ENCODE results near the gene SALL1.

Gene SALL1

DNA sequence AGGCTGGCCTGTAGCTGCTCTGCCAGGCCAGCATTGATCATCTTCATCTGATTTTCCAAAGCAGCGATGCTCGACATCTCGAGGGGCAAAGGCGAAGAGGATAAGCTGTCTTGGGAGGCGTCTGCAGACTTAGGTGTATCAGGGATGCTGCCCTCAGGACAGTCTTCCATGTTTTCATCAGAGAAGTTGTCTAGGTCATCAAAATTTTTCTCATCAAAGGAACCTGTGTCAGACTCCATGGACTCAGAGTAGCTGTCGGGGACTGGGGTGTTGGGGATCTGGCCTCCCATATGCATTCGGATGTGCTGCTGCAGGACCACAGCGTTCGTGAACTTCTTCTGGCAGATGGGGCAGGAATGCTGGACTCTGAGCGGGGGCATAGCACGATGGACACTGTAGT lies 11.5 kb downstream of the SALL1 start:
- no peak for DNase-seq

DNA sequence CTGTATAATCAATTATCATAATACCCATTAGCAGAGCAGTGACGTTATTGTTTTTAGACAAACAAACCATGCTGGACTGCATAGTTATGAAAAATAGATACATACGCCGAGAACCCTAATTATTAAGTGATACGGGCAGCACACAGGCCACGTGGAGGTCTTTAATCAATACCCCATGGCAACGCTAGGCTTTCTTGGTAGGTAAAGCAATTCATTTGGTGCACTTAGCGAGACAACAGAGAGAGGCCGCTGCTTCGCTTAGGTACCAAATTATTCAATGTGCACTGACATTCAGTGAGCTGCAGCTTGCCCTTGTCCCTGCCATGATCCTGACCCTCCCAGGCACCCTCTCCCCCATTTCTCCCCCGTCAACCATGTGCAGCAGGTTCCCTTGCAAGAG lies 12.9 kb downstream of the SALL1 start:
- no peak for DNase-seq

DNA sequence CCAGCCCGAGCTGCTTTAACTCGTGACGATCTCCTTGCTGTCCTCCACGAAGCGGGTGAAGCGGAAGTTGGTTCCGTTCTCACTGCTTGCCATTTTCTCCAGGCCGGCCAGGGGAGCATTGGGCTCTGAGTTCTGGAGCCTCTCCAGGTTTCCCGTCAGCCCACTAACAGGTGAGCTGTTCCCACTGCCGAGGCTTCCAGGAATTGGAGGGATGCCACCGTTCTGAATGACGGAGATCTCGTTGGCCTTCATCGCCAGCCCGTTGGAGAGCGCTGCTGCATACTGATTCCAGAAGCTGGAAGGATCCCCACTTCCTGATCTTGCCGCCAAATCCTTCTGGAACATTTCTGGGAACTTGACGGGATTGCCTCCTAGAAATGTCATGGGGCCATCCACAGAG lies 14.0 kb downstream of the SALL1 start:
- no peak for DNase-seq

DNA sequence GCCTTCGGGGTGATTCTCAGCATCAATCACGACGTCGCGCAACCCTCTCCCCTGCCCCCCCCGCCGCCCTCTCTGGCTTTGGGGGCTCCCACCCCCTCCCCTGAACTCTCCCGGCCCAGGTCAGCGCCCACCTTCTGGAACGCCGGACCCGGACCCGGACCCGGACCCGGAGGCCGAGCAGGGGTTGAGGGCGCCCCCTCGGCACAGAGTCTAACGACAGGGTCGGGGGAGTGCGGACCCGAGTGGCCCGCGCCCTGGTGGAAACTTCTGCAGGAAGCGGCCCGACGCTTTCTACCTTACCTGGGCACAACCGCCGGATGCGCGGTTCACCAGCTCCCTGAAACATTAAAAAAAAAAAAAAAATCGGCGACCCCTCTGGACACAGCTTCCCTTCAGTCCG lies 16.2 kb downstream of the SALL1 start:
- no peak for DNase-seq

DNA sequence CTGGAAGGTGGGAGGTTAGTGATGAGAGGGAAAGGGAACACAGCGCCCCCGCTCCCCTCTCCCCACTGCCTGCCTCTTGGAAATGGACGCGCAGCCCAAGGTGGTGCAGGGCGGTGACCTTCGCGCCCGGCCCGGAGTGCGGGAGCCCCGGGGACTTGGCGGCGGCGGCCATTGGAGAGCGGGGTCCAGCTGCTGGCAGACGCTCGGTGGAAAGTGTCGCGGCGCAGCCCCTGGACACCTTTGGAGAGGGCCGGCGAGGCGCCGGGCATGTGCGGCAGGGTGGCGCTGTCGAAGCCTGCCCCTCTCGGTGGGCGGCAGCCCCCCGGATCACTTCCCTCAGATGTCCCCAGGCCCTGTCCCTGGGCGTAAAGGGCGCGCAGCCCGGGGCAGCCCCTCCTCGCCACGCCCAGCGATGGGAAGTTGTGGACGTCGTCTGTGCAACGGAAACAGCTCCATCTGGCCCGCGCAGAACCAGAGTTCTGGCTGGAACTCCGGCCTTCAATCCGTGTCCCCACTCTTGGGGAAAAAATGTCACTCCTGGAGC lies 16.7 kb downstream of the SALL1 start:
- DNase-seq = no peak

DNA sequence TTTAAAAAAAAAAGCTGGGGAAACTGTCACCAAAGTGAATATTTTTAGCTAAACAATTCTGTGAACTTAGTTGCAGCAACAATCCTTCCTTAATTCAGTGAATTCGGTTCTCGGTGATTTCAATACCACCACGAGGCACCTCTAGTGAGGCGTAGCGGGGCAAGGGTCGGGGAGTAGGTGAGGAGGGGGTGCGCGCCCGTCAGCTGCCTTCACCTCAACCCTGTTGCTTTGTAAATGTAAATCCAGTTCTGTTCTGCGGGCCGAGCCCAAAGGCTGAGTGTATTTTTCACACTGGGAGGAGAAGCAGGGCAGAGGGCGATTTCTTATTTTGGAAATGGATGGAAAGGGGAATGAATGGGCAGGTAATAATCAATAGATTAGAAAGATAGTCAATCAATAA lies 17.4 kb downstream of the SALL1 start:
- no peak for DNase-seq

DNA sequence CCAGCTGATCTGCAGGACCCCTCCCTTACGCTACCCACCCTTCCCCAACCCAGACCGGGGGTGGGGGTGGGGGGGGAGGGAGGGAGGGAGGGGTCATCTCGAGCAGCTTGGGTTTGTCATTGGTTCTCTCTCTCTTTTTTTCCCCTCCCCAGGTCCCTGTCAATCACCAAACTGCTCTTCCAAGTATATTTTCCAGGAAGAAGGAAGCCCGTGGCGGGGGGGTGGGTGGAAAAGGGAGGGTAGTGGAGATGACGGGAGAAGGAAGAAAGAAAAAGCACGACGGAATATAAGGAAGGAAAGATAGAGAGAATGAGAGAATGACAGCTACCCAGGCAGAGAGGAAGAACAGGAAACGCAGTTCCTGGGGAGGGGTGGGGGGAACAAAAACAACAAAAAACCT lies 17.9 kb downstream of the SALL1 start:
- no peak for DNase-seq

DNA sequence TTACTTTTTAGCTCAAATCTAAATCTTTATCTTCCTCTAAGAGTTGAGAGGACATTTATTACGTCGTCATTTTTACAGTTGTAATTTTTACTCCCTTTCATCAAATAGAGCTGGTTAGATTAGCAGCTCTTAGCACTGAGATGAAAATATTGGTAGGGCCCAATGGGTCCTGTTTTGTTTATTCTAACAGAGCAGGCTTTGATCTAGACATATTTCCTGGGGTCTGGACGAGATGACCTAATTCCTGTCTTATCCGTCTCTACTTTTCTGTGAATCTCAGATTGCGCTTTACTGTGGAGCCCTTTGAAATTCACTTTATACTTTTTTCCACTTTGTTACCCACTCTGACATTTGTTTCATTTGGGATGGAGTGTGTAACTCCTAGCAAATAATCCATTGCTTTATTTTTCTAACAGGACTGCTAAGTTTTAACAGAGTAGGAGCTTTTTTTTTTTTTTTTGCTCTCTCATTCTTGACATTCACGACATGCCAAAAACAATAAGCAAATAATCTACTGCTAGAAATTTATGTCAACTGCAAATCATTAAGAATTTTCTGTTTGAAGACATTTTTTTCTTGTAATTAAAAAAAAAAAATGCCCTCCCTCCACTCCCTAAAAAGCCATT lies 18.5 kb downstream of the SALL1 start:
- DNase-seq = no peak

DNA sequence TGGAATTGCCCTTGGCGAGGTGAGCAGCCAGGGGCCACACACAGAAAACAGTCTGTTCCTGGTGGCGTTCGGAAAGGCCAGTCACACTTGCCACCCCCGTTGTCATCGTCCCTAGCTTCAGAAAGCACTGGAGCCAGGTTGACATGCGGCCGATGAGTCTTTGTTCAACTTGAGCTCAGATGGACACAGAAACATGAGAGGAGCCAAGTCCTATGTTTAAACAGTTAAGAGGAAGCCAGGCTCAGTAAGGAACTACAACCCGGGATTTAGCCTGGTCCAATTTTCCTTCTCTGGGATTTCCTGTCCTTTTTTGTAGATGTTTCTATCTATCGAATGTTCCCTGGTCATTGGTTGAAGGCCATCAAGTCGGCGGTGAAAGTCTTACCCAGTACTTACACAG lies 19.5 kb downstream of the SALL1 start:
- DNase-seq = no peak

DNA sequence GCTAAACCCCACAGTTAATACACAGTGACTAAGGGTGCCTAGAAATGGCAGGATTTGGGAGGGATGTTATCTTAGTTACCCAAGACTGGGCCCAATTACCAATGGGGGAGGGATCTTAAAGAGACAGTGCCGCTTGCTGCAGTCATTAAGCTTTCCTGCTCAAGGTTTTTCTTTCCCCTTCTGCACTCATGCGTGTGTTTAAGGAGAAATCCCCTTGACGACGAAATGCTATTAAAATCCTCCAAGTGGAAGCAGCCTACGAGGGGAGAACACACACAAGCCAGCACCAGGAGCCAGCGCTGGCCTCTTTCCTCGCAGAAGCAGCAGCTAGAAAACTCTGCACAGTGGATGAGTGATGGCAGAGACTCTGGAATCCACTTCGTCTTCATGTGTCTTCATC lies 22.0 kb downstream of the SALL1 start:
- DNase-seq = no peak

DNA sequence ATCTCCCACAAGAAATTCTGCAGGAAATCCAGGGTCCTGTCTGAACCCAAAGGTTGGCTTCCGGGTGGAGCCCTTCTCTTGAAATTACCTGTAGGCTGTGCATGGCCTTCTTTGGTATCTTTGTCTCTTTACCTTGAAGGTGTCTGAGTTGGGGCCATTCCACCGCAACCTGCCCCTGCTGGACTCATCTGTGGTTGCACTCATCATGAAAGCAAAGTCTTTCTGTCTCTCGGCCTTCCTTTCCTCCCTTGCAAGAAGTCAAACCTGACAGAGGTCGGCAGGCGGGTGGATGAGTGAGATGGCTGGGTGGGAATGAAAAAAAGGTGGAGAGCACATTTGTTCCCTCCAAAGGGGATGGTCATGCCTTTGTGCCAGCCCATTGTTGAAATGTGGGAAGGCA lies 25.1 kb downstream of the SALL1 start:
- DNase-seq = no peak

DNA sequence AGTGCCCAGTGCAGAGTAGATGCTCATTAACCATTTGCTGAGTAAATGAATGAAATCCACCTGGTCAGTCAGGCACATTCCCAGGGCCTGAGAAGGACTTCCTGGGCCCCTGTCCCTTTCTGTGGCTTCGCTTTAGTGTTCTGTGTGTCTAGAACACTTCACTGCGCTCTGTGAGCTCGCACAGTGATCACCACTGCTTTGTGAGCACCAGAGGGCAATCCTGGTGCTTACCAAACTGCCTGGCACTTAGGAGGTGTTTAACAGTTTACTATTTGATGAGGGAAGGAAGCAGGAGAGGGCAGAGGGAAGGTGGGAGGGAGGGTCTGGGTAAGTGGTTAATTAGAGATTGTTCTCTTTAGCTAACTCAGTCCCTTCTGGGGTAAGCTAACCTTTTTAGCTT lies 26.2 kb downstream of the SALL1 start:
- DNase-seq = no peak

DNA sequence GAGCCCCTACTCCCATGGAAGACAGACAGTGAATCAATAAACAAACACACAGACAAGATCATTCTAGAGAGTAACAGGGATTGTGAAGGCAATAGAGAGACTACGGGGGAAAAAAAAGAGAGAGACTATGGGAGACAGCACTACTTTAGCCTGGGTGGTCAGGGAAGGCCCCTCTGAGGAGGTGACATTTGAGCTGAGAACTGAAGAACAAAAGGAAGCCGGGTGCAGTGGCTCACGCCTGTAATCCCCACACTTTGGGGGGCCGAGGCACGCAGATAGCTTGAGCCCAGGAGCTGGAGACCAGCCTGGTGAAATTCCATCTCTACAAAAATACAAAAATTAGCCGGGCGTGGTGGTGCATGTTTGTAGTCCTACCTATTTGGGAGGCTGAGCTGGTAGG lies 29.2 kb downstream of the SALL1 start:
- no peak for DNase-seq

DNA sequence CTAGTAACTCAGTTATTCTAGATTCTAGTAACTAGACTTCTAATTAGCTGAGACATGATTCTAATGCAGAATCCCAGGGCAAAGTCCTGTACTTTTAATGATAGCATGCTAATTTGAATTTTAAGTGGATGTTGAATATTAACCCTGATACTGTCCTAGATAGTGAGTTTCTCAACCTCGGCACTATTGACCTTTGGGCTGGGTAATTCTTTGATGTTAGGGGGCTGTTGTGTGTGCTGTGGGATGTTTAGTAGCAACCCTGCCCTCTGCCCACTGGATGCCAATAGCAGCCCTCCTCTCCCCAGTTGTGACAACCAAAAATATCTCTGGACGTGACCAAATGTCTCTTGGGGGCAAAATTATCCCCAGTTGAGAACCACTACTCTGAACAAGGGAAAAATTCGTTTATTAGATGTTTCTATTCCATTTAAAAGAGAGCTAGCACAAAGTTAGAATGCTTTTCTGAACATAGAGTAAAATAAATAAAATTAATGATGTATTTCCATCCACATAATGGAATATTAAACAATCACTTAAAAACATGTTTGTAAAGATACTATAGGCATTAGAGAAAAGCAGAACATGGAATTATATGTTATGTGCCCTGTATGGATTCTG lies 30.2 kb downstream of the SALL1 start:
- no peak for DNase-seq

DNA sequence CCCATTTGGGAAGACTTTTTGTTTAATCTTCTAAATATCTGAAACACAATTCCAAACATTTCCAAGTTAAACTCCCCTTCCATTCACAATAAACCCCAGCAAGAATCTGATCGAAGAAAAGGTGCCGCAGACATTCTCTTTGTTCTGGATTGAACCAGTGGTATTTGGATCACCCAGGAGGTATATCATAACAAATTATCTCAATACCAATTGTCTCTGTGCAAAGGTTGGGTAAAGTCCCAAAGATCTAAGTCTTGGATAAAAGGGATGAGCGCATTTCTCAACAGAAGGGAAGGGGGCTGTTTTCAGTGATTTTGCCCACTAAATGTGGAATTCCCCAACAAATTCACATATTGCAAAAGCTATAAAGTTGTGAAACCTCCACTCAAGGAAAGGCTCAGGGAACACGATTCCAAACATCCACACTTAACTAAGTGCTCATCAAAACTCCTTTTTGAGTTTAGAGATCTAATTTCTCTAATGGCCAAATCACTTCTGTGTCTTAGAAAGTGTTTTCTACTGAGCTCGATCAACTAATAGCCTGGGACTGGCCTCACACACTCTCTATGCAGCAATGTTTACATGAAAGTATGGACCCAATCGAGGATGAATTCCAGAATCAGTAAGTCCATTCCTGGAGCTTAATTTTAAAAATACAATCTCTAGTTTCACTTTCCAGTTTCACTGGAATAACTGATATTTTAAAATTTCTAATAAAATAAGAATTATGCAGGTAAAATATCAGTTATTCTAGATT lies 30.9 kb downstream of the SALL1 start:
- DNase-seq = no peak

DNA sequence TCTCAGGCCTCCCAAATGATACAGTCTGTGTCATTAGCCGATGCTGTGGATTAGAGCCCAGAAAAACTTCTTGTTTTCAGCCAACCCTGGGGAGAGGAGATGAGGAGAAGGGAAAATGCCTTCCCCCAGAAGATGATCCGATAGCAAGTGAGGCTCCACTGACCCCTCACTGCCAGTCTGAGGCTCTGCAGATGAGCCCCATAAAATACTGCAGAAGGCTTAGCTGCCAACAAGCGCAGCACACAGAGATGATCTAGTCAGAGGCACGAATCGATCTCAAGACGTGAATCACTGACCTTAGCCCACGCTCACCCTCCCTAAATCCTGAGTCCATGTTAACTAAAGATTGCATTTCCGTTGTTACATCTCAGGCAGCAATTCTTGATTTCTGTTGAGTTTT lies 31.5 kb downstream of the SALL1 start:
- DNase-seq = no peak

DNA sequence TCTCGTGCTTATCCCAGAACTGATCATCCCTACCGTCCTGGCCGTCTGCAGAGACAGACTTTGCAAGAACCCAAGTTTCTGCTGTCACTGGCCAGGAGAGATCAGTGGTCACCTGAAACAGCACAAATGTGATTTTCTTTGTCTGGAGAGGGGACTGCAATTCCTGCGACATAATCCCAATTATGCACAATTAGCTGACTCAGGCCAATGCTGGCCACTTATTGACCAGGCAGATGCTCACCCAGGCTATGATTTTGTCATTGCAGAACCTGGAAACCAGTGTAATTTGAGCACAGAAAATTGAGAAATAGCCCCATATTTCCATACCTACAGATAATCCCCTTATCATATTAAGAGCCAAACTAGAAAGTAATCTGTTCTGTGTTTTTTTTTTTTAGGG lies 34.7 kb downstream of the SALL1 start:
- no peak for DNase-seq

DNA sequence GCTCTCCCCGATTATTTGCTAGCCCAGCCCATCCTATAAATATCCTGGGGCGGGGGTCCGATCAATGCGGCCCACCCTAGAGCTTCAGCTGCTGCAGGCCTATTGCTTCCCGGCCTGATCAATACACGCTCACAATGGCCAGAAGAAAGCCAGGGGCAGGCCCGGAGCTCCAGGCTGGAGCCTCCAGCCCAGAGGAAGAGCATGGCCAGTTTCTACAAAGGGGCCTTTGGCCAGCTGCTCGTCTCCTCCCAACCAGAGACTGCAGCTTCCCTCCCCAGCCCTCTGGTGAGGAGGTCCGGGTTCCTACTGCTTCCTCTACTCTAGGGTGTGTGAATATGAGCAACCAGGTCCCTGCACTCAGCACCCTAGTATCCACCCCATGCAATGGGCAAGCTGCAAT lies 36.7 kb downstream of the SALL1 start:
- no peak for DNase-seq

DNA sequence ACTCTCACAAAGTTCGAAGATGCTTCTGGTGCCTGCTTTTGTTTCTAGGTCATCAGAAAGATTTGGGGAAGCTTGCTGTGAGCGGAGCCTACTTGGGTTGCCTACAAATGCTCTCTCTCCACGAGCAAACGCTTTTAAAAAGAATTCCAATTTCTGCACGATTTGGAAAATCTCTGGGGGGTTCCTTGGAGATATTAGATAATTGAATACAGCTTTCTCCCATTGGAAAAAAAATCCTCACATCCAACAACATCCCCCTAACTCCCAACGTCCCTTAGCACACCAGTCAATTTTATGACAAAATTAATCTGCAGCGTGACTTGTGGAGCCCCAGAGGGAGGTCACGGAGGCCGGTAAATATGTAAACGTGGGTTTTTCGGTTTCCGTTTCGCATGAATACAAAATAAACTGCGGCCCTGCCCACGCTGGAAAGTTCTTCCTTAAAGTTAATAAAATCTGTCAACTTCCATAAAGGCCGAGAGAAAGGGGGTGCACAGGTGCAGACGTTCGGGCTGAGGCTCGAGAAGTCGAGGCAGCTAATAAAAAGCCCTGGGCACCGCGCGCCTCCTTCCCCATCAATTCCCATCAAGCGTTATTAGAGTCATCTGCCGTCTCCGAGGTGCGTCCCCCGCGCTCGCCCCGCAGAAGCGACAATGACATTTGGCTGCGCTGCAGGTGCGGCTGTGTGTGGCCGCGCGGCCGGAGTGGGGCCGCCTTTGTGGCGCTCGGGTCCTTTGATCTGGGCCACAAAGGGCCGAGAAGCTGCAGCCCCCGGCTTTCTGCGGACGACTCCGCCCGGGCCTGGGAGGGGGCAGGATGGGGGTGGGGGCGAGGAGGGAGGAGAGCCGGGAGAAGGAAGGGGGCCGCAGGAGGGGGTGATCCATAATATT lies 37.6 kb downstream of the SALL1 start:
- peak; percentile 3 for DNase-seq

DNA sequence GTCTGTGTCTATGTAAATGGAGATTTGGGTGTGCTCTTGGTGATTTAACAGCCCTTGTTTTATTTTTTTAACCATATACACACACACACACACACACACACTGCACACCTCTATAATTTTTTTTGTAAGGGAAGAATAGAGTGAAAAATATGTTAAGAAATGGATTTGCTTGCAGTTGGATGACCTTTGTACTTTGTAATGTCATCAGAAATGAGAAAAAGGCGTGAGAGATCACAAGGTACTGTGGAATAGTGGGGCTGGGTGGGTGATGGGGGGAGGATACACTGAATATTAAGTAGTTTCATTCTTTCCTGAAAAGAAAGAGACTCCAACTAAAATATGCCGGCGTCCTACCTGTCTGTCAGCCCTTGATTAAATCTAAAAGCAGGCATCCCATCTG lies 38.7 kb downstream of the SALL1 start:
- no peak for DNase-seq

DNA sequence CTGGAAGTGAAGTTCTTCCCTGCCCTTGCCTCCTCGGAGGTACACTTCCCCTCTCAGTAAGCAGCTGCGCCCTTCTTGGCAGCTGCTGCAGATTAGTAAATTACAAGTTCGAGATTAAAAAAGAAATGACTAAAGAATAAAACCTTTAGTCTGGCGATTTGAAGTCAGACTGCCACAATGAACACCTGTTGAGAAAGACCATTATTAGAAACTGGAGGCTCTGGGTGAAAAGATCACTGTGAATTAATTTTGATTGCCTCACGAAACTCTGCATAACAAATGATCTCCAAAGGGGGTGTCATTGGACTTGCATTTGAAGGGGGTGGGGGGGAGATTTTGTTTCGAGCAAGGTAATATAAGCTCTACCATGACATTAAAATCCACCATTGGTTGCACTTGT lies 39.3 kb downstream of the SALL1 start:
- no peak for DNase-seq

DNA sequence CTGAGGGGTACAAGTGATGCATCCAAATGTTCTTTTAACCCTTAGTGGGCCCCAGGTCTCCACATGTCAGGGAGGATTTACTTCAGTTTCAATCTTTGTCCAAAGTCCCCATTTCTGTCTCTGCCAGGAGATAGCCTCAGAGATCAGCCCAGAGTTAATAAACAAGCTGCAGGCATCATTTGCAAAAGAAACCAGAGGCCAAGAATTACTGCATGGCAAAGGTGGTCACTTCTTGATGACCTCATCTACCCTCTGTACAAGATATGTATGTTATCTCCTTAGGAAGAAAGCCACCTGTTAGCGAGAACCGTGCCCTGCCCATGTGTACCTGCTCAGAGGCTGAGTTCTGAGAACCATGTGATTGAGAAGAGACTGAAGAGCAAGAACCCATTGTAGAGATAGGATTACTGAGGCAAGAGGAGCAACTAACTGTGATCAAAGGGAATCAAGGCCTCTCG lies 40.3 kb downstream of the SALL1 start:
- no peak for DNase-seq

DNA sequence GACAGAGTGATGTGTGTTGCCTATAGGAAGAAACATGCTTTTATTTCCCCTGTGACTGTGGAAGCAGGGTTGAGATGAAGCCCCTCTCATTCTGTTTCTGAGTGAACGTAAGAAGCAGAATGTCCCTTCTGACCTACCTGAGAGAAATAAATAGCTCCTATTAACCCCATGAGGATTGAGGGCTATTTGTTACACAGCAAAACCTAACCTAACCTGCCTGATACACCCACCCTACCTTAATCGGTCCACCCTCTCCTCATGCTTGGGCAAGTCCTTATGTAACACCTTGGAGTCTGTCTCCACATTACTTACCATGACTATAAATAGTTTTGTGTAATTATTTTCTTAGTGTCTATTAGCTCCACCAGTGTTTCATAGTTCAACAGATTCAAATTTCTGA lies 41.9 kb downstream of the SALL1 start:
- DNase-seq = no peak

Measured in activated CD4-positive, alpha-beta T cell treated with anti-CD3 and anti-CD28 coated beads for 48 hours (primary cell).